Liver (tissue), 9 donors: ENCODE measurements around the gene CHEK2. TPM values are rescaled to one million over a fixed set of nuclear protein-coding genes. Genes with fewer than 3 reads are reported as not detected.

Source experiments
- DNase-seq: peaks from one replicate; pipeline ENCODE4 v3.0.0-alpha.2; 2017; ENCODE audit warnings: low spot score
- H3K27ac ChIP-seq, 2 donors: one replicate each; pipeline ENCODE4 v1.7.0; 2013; ENCODE audit warnings: inconsistent platforms in 2 of 2, low read length in 2 of 2, control low read depth in 1 of 2, low read depth in 1 of 2, mild to moderate bottlenecking in 1 of 2
- H3K27me3 ChIP-seq, 4 donors: one replicate each; pipeline versions ENCODE4 v1.6.1 to v1.7.0; 2013; ENCODE audit warnings: low read length in 3 of 4, inconsistent platforms in 1 of 4, mild to moderate bottlenecking in 1 of 4, moderate library complexity in 1 of 4; ENCODE audit not compliant: control insufficient read depth in 4 of 4, insufficient read depth in 4 of 4
- H3K36me3 ChIP-seq, 4 donors: one replicate each; pipeline versions ENCODE4 v1.6.1 to v1.7.0; 2013; ENCODE audit warnings: low read length in 3 of 4, mild to moderate bottlenecking in 3 of 4, low read depth in 1 of 4, moderate library complexity in 1 of 4; ENCODE audit not compliant: control insufficient read depth in 4 of 4, insufficient read depth in 3 of 4
- H3K4me1 ChIP-seq, 4 donors: one replicate each; pipeline versions ENCODE4 v1.6.1 to v1.7.0; 2013; ENCODE audit warnings: low read length in 3 of 4, mild to moderate bottlenecking in 3 of 4, moderate library complexity in 1 of 4; ENCODE audit not compliant: control insufficient read depth in 4 of 4, insufficient read depth in 4 of 4
- H3K4me3 ChIP-seq, 3 donors: one replicate each; pipeline versions ENCODE4 v1.6.1 to v1.7.0; 2013; ENCODE audit warnings: low read length in 3 of 3, control low read depth in 1 of 3, low read depth in 1 of 3, mild to moderate bottlenecking in 1 of 3
- H3K9ac ChIP-seq, 2 donors: one replicate each; pipeline ENCODE4 v1.7.0; 2013; ENCODE audit warnings: low read length in 2 of 2, mild to moderate bottlenecking in 2 of 2, moderate library complexity in 2 of 2, control low read depth in 1 of 2, low read depth in 1 of 2
- H3K9me3 ChIP-seq, 4 donors: one replicate each; pipeline versions ENCODE4 v1.6.1 to v1.7.0; 2013; ENCODE audit warnings: low read length in 3 of 4; ENCODE audit not compliant: control insufficient read depth in 4 of 4
- EGR1 ChIP-seq, 2 donors: IDR thresholded peaks; 2 replicates each; pipeline ENCODE4 v1.6.1; 2016 to 2018; ENCODE audit warnings: antibody characterized with exemption in 2 of 2, low read depth in 2 of 2
- FOXA1 ChIP-seq: IDR thresholded peaks from 2 replicates; pipeline ENCODE4 v1.6.1; 2016; ENCODE audit warnings: antibody characterized with exemption
- FOXA2 ChIP-seq: IDR thresholded peaks from 2 replicates; pipeline ENCODE4 v1.6.1; 2016; ENCODE audit warnings: antibody characterized with exemption
- GABPA ChIP-seq, 2 donors: IDR thresholded peaks in 1 of 2; conservative IDR thresholded peaks in 1 of 2; 2 replicates each; pipeline ENCODE4 v1.6.1; 2016; ENCODE audit warnings: antibody characterized with exemption in 2 of 2, mild to moderate bottlenecking in 1 of 2, moderate library complexity in 1 of 2
- HNF4A ChIP-seq, 2 donors: conservative IDR thresholded peaks; 2 replicates each; pipeline ENCODE4 v1.6.1; 2016; ENCODE audit warnings: antibody characterized with exemption in 2 of 2, mild to moderate bottlenecking in 2 of 2
- HNF4G ChIP-seq: IDR thresholded peaks from 2 replicates; pipeline ENCODE4 v1.6.1; 2016; ENCODE audit warnings: antibody characterized with exemption
- JUND ChIP-seq, 2 donors: IDR thresholded peaks; 2 replicates each; pipeline ENCODE4 v1.6.1; 2016; ENCODE audit warnings: antibody characterized with exemption in 2 of 2
- NR2F2 ChIP-seq: IDR thresholded peaks from 2 replicates; pipeline ENCODE4 v1.6.1; 2016; ENCODE audit warnings: antibody characterized with exemption
- RAD21 ChIP-seq, 2 donors: IDR thresholded peaks; 2 replicates each; pipeline ENCODE4 v1.6.1; 2016; ENCODE audit warnings: antibody characterized with exemption in 2 of 2, mild to moderate bottlenecking in 2 of 2
- RXRA ChIP-seq, 2 donors: IDR thresholded peaks; 2 replicates each; pipeline ENCODE4 v1.6.1; 2017 to 2018; ENCODE audit warnings: antibody characterized with exemption in 2 of 2, mild to moderate bottlenecking in 1 of 2
- SP1 ChIP-seq: IDR thresholded peaks from 2 replicates; pipeline ENCODE4 v1.6.1; 2018; ENCODE audit warnings: antibody characterized with exemption, mild to moderate bottlenecking
- TAF1 ChIP-seq: conservative IDR thresholded peaks from 2 replicates; pipeline ENCODE4 v1.6.1; 2016; ENCODE audit warnings: antibody characterized with exemption, mild to moderate bottlenecking
- YY1 ChIP-seq: IDR thresholded peaks from 2 replicates; pipeline ENCODE4 v1.6.1; 2016; ENCODE audit warnings: antibody characterized with exemption, mild to moderate bottlenecking
- WGBS: extraction: QIAGEN DNeasy Blood & Tissue Kit; methylation state at CpG from one replicate; pipeline ENCODE4 v1.1.7; 2013; 5-methylcytosine and 5-hydroxymethylcytosine counted together
- polyA plus RNA-seq, 2 donors: library from polyadenylated mRNA; stranded (reverse) in 1 of 2; unstranded in 1 of 2; fragments of 200-250 nt in 1 of 2; fragments of >200 nt in 1 of 2; fragmentation: Nextera tagmentation in 1 of 2; extraction: Ambion mirVana in 1 of 2; gene quantifications; one replicate each; pipeline versions ENCODE4 v1.2.1 to v1.2.3, GENCODE V29; 2013 to 2015
- total RNA-seq, 2 donors: library from RNA; depleted of rRNA; stranded (reverse); fragments of >200 nt; gene quantifications; one replicate each; pipeline ENCODE4 v1.2.3, GENCODE V29; 2014
- TF ChIP-seq, protein P1 (sequence below): IDR thresholded peaks from 2 replicates; pipeline ENCODE4 v1.6.1; 2016; ENCODE audit warnings: antibody characterized with exemption
- TF ChIP-seq, protein P2 (sequence below): fragments of 150-350 bp; IDR thresholded peaks from 2 replicates; pipeline ENCODE4 v1.5.1; 2017; ENCODE audit warnings: improper control_type of control experiment, low read depth, low read length; ENCODE audit not compliant: missing input control
- TF ChIP-seq, protein P3 (sequence below): IDR thresholded peaks from 2 replicates; pipeline ENCODE4 v1.6.1; 2016; ENCODE audit warnings: antibody characterized with exemption
- TF ChIP-seq, protein P4 (sequence below): IDR thresholded peaks from 2 replicates; pipeline ENCODE4 v1.6.1; 2016; ENCODE audit warnings: antibody characterized with exemption, mild to moderate bottlenecking
- TF ChIP-seq, protein P5 (sequence below): IDR thresholded peaks from 2 replicates; pipeline ENCODE4 v1.6.1; 2016; ENCODE audit warnings: antibody characterized with exemption
- donor health status: healthy.
- donor health status: healthy.
- donor health status: healthy.
- donor health status: healthy.
- donor health status: healthy.

The CHEK2 gene
- total and polyA plus RNA-seq, 4 donors: 1.4 to 10.6 (median 2.8) TPM

DNA sequence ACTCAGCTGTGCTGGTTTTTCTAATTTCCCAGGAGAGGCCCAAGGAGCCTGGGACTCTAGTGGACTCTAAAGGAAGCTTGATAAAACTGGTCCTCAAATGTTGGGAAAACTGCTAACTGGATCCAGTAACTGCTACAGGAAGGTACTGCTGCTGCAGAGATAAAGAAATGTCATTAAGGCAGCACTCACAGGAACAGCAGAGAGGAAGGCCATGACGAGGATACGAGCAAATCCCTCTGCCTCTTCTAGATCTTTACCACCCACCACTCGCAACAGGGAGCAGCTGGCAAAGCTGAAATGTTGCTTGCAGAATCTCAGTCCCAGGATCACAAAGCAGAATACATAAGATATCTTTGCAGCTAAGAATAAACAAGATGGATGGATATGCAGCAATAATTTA lies 85.4 kb downstream of the CHEK2 start:
- peaks cover 0 to 3% (median 0%) of the 10 kb centered on the region in 4 donors for H3K36me3 ChIP-seq
- no peaks in the 10 kb centered on the region for H3K4me1 ChIP-seq
- TF ChIP-seq RAD21 (IDR thresholded peaks at IDR 0.05) (no peak), GABPA (IDR thresholded peaks at IDR 0.05 in 1 of 2, conservative IDR thresholded peaks at IDR 0.05 in 1 of 2) (no peak), TAF1 (no peak), NR2F2 (no peak), FOXA1 (no peak), HNF4G (no peak), SP1 (no peak), RXRA (IDR thresholded peaks at IDR 0.05) (no peak), EGR1 (IDR thresholded peaks at IDR 0.05; ENCODE audit: low read depth in 2 of 2) (no peak), HNF4A (conservative IDR thresholded peaks at IDR 0.05) (no peak), YY1 (no peak), JUND (IDR thresholded peaks at IDR 0.05) (no peak), FOXA2 (no peak)
- TF ChIP-seq, protein P1, sequence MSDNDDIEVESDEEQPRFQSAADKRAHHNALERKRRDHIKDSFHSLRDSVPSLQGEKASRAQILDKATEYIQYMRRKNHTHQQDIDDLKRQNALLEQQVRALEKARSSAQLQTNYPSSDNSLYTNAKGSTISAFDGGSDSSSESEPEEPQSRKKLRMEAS: no peak
- TF ChIP-seq, protein P2, sequence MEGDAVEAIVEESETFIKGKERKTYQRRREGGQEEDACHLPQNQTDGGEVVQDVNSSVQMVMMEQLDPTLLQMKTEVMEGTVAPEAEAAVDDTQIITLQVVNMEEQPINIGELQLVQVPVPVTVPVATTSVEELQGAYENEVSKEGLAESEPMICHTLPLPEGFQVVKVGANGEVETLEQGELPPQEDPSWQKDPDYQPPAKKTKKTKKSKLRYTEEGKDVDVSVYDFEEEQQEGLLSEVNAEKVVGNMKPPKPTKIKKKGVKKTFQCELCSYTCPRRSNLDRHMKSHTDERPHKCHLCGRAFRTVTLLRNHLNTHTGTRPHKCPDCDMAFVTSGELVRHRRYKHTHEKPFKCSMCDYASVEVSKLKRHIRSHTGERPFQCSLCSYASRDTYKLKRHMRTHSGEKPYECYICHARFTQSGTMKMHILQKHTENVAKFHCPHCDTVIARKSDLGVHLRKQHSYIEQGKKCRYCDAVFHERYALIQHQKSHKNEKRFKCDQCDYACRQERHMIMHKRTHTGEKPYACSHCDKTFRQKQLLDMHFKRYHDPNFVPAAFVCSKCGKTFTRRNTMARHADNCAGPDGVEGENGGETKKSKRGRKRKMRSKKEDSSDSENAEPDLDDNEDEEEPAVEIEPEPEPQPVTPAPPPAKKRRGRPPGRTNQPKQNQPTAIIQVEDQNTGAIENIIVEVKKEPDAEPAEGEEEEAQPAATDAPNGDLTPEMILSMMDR: no peak
- TF ChIP-seq, protein P3, sequence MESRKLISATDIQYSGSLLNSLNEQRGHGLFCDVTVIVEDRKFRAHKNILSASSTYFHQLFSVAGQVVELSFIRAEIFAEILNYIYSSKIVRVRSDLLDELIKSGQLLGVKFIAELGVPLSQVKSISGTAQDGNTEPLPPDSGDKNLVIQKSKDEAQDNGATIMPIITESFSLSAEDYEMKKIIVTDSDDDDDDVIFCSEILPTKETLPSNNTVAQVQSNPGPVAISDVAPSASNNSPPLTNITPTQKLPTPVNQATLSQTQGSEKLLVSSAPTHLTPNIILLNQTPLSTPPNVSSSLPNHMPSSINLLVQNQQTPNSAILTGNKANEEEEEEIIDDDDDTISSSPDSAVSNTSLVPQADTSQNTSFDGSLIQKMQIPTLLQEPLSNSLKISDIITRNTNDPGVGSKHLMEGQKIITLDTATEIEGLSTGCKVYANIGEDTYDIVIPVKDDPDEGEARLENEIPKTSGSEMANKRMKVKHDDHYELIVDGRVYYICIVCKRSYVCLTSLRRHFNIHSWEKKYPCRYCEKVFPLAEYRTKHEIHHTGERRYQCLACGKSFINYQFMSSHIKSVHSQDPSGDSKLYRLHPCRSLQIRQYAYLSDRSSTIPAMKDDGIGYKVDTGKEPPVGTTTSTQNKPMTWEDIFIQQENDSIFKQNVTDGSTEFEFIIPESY: no peak
- TF ChIP-seq, protein P4, sequence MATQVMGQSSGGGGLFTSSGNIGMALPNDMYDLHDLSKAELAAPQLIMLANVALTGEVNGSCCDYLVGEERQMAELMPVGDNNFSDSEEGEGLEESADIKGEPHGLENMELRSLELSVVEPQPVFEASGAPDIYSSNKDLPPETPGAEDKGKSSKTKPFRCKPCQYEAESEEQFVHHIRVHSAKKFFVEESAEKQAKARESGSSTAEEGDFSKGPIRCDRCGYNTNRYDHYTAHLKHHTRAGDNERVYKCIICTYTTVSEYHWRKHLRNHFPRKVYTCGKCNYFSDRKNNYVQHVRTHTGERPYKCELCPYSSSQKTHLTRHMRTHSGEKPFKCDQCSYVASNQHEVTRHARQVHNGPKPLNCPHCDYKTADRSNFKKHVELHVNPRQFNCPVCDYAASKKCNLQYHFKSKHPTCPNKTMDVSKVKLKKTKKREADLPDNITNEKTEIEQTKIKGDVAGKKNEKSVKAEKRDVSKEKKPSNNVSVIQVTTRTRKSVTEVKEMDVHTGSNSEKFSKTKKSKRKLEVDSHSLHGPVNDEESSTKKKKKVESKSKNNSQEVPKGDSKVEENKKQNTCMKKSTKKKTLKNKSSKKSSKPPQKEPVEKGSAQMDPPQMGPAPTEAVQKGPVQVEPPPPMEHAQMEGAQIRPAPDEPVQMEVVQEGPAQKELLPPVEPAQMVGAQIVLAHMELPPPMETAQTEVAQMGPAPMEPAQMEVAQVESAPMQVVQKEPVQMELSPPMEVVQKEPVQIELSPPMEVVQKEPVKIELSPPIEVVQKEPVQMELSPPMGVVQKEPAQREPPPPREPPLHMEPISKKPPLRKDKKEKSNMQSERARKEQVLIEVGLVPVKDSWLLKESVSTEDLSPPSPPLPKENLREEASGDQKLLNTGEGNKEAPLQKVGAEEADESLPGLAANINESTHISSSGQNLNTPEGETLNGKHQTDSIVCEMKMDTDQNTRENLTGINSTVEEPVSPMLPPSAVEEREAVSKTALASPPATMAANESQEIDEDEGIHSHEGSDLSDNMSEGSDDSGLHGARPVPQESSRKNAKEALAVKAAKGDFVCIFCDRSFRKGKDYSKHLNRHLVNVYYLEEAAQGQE: no peak
- TF ChIP-seq, protein P5, sequence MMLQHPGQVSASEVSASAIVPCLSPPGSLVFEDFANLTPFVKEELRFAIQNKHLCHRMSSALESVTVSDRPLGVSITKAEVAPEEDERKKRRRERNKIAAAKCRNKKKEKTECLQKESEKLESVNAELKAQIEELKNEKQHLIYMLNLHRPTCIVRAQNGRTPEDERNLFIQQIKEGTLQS: no peak
- DNase-seq: no peak
- H3K27ac ChIP-seq: no peak overlapping the region
- no peak overlapping the region for H3K9ac ChIP-seq
- H3K4me3 ChIP-seq: no peak overlapping the region
- no peaks in the 10 kb centered on the region for H3K27me3 ChIP-seq
- 85% methylated on average over 3 of the region's 3 CpGs for WGBS
- H3K9me3 ChIP-seq: peaks cover 0 to 8% (median 0%) of the 10 kb centered on the region in 4 donors
